Upper lobe of right lung (tissue), 1 donor: ENCODE results near the gene AGBL1. TPM values are rescaled to one million over a fixed set of nuclear protein-coding genes. Genes with fewer than 3 reads are reported as not detected.

Source experiments
- ATAC-seq: fragments of 200-7000 bp; cut with Tn5 transposase; one replicate; pipeline ENCODE4 v1.9.1; 2020; ENCODE audit warnings: mild to moderate bottlenecking, moderate library complexity
- DNase-seq: peaks from one replicate; pipeline ENCODE4 v3.0.0-alpha.2; 2020
- H3K27ac ChIP-seq: fragments of 200-600 bp; one replicate; pipeline ENCODE4 v1.8.0; 2022
- H3K27me3 ChIP-seq: fragments of 200-600 bp; one replicate; pipeline ENCODE4 v1.8.0; 2022; ENCODE audit warnings: mild to moderate bottlenecking
- H3K36me3 ChIP-seq: fragments of 200-600 bp; one replicate; pipeline ENCODE4 v1.8.0; 2022
- H3K4me1 ChIP-seq: fragments of 200-600 bp; one replicate; pipeline ENCODE4 v1.8.0; 2022
- H3K4me3 ChIP-seq: fragments of 200-600 bp; one replicate; pipeline ENCODE4 v1.8.0; 2022; ENCODE audit warnings: mild to moderate bottlenecking
- H3K9me3 ChIP-seq: fragments of 200-600 bp; one replicate; pipeline ENCODE4 v1.8.0; 2022
- CTCF ChIP-seq: fragments of 200-600 bp; IDR thresholded peaks from one replicate; pipeline ENCODE4 v1.8.0; 2022; ENCODE audit warnings: antibody characterized with exemption
- intact Hi-C: fragments of 100-400 bp; cut with DNase I; formaldehyde crosslinking; loops from one replicate; pipeline ENCODE4 v1.11.0; 2022
- total RNA-seq: library from RNA; stranded (reverse); fragmentation: NEBNext Ultra II Directional; extraction: Animal tissue kit (Norgen Biotek cat#: 25700); gene quantifications from one replicate; pipeline ENCODE4 v1.2.1, GENCODE V29; 2021
- donor health status: DM: no; HTN: yes; CAD: no; lungs with severe emphysema.

The AGBL1 gene
- total RNA-seq, 1 donor from 2014 or later, result 6.5 TPM

- Histone ChIP-seq H3K36me3 (no peaks in the 10 kb centered on the region), H3K4me3 (no peak overlapping the region), H3K27ac (no peak overlapping the region), H3K27me3 (no peaks in the 10 kb centered on the region), H3K4me1 (no peaks in the 10 kb centered on the region), H3K9me3 (no peaks in the 10 kb centered on the region)
- TF ChIP-seq CTCF, result no peak
- DNase-seq (no peak), ATAC-seq (no peak)
- intact Hi-C loops, result no loop called here
Measured at GRCh38 chr15:86615816-86616215, 536.1 kb downstream of the AGBL1 start.

- ATAC-seq, result no peak
- DNase-seq, result no peak
- Histone ChIP-seq H3K9me3 (no peaks in the 10 kb centered on the region), H3K36me3 (no peaks in the 10 kb centered on the region), H3K27me3 (no peaks in the 10 kb centered on the region), H3K27ac (no peak overlapping the region), H3K4me3 (no peak overlapping the region), H3K4me1 (no peaks in the 10 kb centered on the region)
- intact Hi-C loops, result no loop called here
- no peak for TF ChIP-seq CTCF
Measured at GRCh38 chr15:86616771-86617170, 537.1 kb downstream of the AGBL1 start.

GRCh38 chr15:86620157-86620556 lies 540.5 kb downstream of the AGBL1 start:
- ATAC-seq, result no peak

GRCh38 chr15:86620641-86621349 lies 541.1 kb downstream of the AGBL1 start:
- Histone ChIP-seq H3K9me3 (no peaks in the 10 kb centered on the region), H3K36me3 (no peaks in the 10 kb centered on the region), H3K4me3 (no peak overlapping the region), H3K4me1 (no peaks in the 10 kb centered on the region), H3K27ac (no peak overlapping the region), H3K27me3 (no peaks in the 10 kb centered on the region)
- DNase-seq (no peak), ATAC-seq (no peak)
- no peak for TF ChIP-seq CTCF
- intact Hi-C loops, result no loop called here

More at GRCh38 chr15:86620157-86620556, 540.5 kb downstream of the AGBL1 start:
- Histone ChIP-seq H3K4me3 (no peak overlapping the region), H3K27me3 (no peaks in the 10 kb centered on the region), H3K4me1 (no peaks in the 10 kb centered on the region), H3K9me3 (no peaks in the 10 kb centered on the region), H3K27ac (no peak overlapping the region), H3K36me3 (no peaks in the 10 kb centered on the region)
- intact Hi-C loops, result no loop called here
- TF ChIP-seq CTCF, result no peak
- DNase-seq, result no peak

- DNase-seq (no peak), ATAC-seq (no peak)
- Histone ChIP-seq H3K4me3 (no peak overlapping the region), H3K9me3 (no peaks in the 10 kb centered on the region), H3K27me3 (no peaks in the 10 kb centered on the region), H3K27ac (no peak overlapping the region), H3K36me3 (no peaks in the 10 kb centered on the region), H3K4me1 (no peaks in the 10 kb centered on the region)
- intact Hi-C loops, result no loop called here
- no peak for TF ChIP-seq CTCF
Measured at GRCh38 chr15:86623236-86623635, 543.6 kb downstream of the AGBL1 start.
